HEK293 (cell line): Measurements from ENCODE around the gene CLIP1.

Experiments
- CTCF ChIA-PET: fragments of 350-600 bp; formaldehyde crosslinking; extraction: SDS; loops from one replicate; lab custom pipeline; 2021; ENCODE audit warnings: antibody characterized with exemption; lab: Yijun Ruan, JAX
- POLR2A ChIA-PET: fragments of 300-600 bp; formaldehyde crosslinking; extraction: SDS; loops from one replicate; lab custom pipeline; 2020; ENCODE audit warnings: antibody characterized with exemption, inconsistent platforms; lab: Yijun Ruan, JAX
- H3K27ac ChIP-seq: fragments of 200-500 bp; sonication (Bioruptor generic); 2 replicates; pipeline ENCODE4 v1.5.1; 2014; ENCODE audit warnings: low read depth, low read length, control low read depth, inconsistent platforms; ENCODE audit errors: extremely low read depth
- H3K36me3 ChIP-seq, 2 experiments: fragments of 200-500 bp in 1 of 2; sonication (Bioruptor generic) in 1 of 2; 1 replicate in 1 of 2; 2 replicates in 1 of 2; pipeline ENCODE4 v1.5.1; 2014 to 2017; ENCODE audit warnings: inconsistent platforms in 2 of 2, low read length in 2 of 2; ENCODE audit not compliant: control insufficient read depth in 2 of 2, insufficient read depth in 1 of 2
- H3K4me1 ChIP-seq: fragments of 200-500 bp; sonication (Bioruptor generic); 2 replicates; pipeline ENCODE4 v1.5.1; 2014; ENCODE audit warnings: mild to moderate bottlenecking, low read length, inconsistent platforms; ENCODE audit not compliant: control insufficient read depth, insufficient read depth
- H3K4me3 ChIP-seq: 2 replicates; pipeline ENCODE4 v1.5.1; 2011; ENCODE audit warnings: low read depth, mild to moderate bottlenecking, control low read depth, low read length, moderate library complexity
- H3K9me3 ChIP-seq: fragments of 200-500 bp; sonication (Bioruptor generic); 2 replicates; pipeline ENCODE4 v1.5.1; 2014; ENCODE audit warnings: low read depth, low read length, inconsistent platforms; ENCODE audit not compliant: control insufficient read depth, insufficient read depth
- BCL11B ChIP-seq: fragments of 450-650 bp; formaldehyde crosslinking; IDR thresholded peaks from 2 replicates; pipeline ENCODE4 v1.5.1; 2016; ENCODE audit warnings: low read depth, missing biosample characterization, missing genetic modification characterization
- KLF10 ChIP-seq: fragments of 450-650 bp; IDR thresholded peaks from 2 replicates; pipeline ENCODE4 v1.5.1; 2018; ENCODE audit warnings: missing biosample characterization, mild to moderate bottlenecking, missing genetic modification characterization
- MYNN ChIP-seq: fragments of 450-650 bp; formaldehyde crosslinking; IDR thresholded peaks from 2 replicates; pipeline ENCODE4 v1.5.1; 2016; ENCODE audit warnings: missing biosample characterization, missing genetic modification characterization, borderline replicate concordance
- MZF1 ChIP-seq: fragments of 450-650 bp; formaldehyde crosslinking; IDR thresholded peaks from 2 replicates; pipeline ENCODE4 v1.5.1; 2017; ENCODE audit warnings: missing biosample characterization, missing genetic modification characterization, borderline replicate concordance
- RBAK ChIP-seq: fragments of 450-650 bp; formaldehyde crosslinking; IDR thresholded peaks from 2 replicates; pipeline ENCODE4 v1.5.1; 2016; ENCODE audit warnings: missing biosample characterization, missing genetic modification characterization
- TCF7L2 ChIP-seq: IDR thresholded peaks from 2 replicates; pipeline ENCODE4 v1.6.1; 2011; ENCODE audit warnings: low read depth, mild to moderate bottlenecking, inconsistent platforms, low read length, moderate library complexity, borderline replicate concordance
- ZBTB17 ChIP-seq: fragments of 450-650 bp; formaldehyde crosslinking; IDR thresholded peaks from 2 replicates; pipeline ENCODE4 v1.5.1; 2016; ENCODE audit warnings: missing biosample characterization, missing genetic modification characterization
- ZEB2 ChIP-seq: fragments of 450-650 bp; formaldehyde crosslinking; IDR thresholded peaks from 2 replicates; pipeline ENCODE4 v1.5.1; 2016; ENCODE audit warnings: missing biosample characterization, missing genetic modification characterization
- ZNF148 ChIP-seq: fragments of 450-650 bp; formaldehyde crosslinking; IDR thresholded peaks from 2 replicates; pipeline ENCODE4 v1.5.0; 2017; ENCODE audit warnings: missing biosample characterization, missing genetic modification characterization, borderline replicate concordance
- ZNF18 ChIP-seq: fragments of 450-650 bp; formaldehyde crosslinking; IDR thresholded peaks from 2 replicates; pipeline ENCODE4 v1.5.1; 2016; ENCODE audit warnings: missing biosample characterization, missing genetic modification characterization
- ZNF214 ChIP-seq: fragments of 450-650 bp; formaldehyde crosslinking; IDR thresholded peaks from 2 replicates; pipeline ENCODE4 v1.5.1; 2017; ENCODE audit warnings: missing biosample characterization, mild to moderate bottlenecking, missing genetic modification characterization, borderline replicate concordance
- ZNF23 ChIP-seq: fragments of 450-650 bp; formaldehyde crosslinking; IDR thresholded peaks from 2 replicates; pipeline ENCODE4 v1.5.1; 2016; ENCODE audit warnings: missing biosample characterization, missing genetic modification characterization, borderline replicate concordance
- ZNF24 ChIP-seq: fragments of 450-650 bp; formaldehyde crosslinking; IDR thresholded peaks from 2 replicates; pipeline ENCODE4 v1.5.1; 2016; ENCODE audit warnings: missing biosample characterization, missing genetic modification characterization
- ZNF558 ChIP-seq: fragments of 450-650 bp; formaldehyde crosslinking; IDR thresholded peaks from 2 replicates; pipeline ENCODE4 v1.5.1; 2016; ENCODE audit warnings: missing biosample characterization, missing genetic modification characterization
- ZNF561 ChIP-seq: fragments of 450-650 bp; IDR thresholded peaks from 2 replicates; pipeline ENCODE4 v1.5.1; 2018; ENCODE audit warnings: missing biosample characterization, missing genetic modification characterization, borderline replicate concordance
- ZNF571 ChIP-seq: fragments of 450-650 bp; formaldehyde crosslinking; IDR thresholded peaks from 2 replicates; pipeline ENCODE4 v1.5.0; 2017; ENCODE audit warnings: missing biosample characterization, missing genetic modification characterization
- ZNF626 ChIP-seq: fragments of 450-650 bp; sonication (Bioruptor Pico); formaldehyde crosslinking; IDR thresholded peaks from 2 replicates; pipeline ENCODE4 v1.5.1; 2018; ENCODE audit warnings: missing biosample characterization, missing genetic modification characterization, inconsistent platforms
- ZNF639 ChIP-seq: fragments of 450-650 bp; formaldehyde crosslinking; IDR thresholded peaks from 2 replicates; pipeline ENCODE4 v1.5.1; 2016; ENCODE audit warnings: missing biosample characterization, missing genetic modification characterization

Gene CLIP1

GRCh38 chr12:122394626-122395194, 27.8 kb downstream of the CLIP1 start:
- TF ChIP-seq ZNF626: no peak
- peak; percentile 75 for TF ChIP-seq ZBTB17
- Histone ChIP-seq H3K27ac (no peak overlapping the region), H3K4me3 (no peak overlapping the region), H3K4me1 (peaks cover 3% of the 10 kb centered on the region; the same call in 1 of the 2 replicates), H3K36me3 (no peaks in the 10 kb centered on the region; a peak in 1 of 3 replicates), H3K9me3 (no peaks in the 10 kb centered on the region)
- ChIA-PET CTCF (interaction anchor here (0.5 to 8.8 kb wide), 4 partner anchors 60 to 102 kb away, joined by 3 to 156 read pairs (median 3); no protein-coding TSS in a partner anchor), POLR2A (interaction anchor here (1.0 to 1.4 kb wide), 2 partner anchors 26 to 29 kb away, joined by 3 to 4 read pairs; no protein-coding TSS in a partner anchor)

GRCh38 chr12:122393817-122394216, 28.7 kb downstream of the CLIP1 start:
- H3K9me3 ChIP-seq: no peaks in the 10 kb centered on the region
- POLR2A ChIA-PET: no interaction called here
- CTCF ChIA-PET: no interaction called here
- no peaks in the 10 kb centered on the region; a peak in 1 of 3 replicates for H3K36me3 ChIP-seq
- TF ChIP-seq ZNF23 (tag by site-specific recombination) (no peak), ZNF18 (tag by site-specific recombination) (no peak), MZF1 (tag by site-specific recombination) (no peak), ZNF148 (tag by site-specific recombination) (no peak), ZNF639 (tag by site-specific recombination) (no peak), ZNF561 (tag by site-specific recombination) (no peak), RBAK (no peak), ZNF571 (no peak), ZNF24 (no peak), ZNF214 (no peak), TCF7L2 (no peak), BCL11B (tag by site-specific recombination) (no peak), ZEB2 (tag by site-specific recombination) (no peak), ZNF558 (tag by site-specific recombination) (no peak), MYNN (tag by site-specific recombination) (no peak), KLF10 (no peak)
- no peak overlapping the region for H3K4me3 ChIP-seq
- H3K4me1 ChIP-seq: peaks cover 3% of the 10 kb centered on the region; the same call in 1 of the 2 replicates
- H3K27ac ChIP-seq: no peak overlapping the region
